TTC549 (cell line): ENCODE results near the gene SNU13.
"Not testable (repeated sequence)": the region's sequence is repeated elsewhere in the genome, so short reads cannot be mapped to it uniquely, and the experiment has no call there.

Experiments
- FAIRE-seq: peaks from 2 replicates; lab custom pipeline; 2012; peaks lifted over from hg19 to GRCh38; lab: Jason Lieb, UNC

SNU13 gene

GRCh38 chr22:41681616-41682015, 7.1 kb downstream of the SNU13 start:
- FAIRE-seq, result no peak

DNA sequence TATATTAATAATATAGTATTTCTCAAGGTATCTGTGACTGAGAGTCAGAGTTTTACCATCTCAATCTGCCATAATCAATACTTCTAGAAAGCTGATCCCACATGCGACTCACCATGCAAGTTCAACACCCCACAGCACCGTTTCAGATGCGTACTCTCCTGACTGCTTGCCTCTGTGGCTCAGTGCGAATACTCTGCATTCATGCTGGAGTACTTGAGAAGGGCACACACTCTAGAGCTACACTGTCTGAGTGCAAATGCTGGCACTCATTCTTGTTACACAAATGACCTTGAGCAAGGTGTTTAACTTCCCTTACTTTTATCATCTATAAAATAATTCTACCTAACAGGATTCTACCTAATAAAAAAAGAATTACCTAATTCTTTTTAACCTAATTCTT, 12.5 kb downstream of the SNU13 start:
- no peak for FAIRE-seq

DNA sequence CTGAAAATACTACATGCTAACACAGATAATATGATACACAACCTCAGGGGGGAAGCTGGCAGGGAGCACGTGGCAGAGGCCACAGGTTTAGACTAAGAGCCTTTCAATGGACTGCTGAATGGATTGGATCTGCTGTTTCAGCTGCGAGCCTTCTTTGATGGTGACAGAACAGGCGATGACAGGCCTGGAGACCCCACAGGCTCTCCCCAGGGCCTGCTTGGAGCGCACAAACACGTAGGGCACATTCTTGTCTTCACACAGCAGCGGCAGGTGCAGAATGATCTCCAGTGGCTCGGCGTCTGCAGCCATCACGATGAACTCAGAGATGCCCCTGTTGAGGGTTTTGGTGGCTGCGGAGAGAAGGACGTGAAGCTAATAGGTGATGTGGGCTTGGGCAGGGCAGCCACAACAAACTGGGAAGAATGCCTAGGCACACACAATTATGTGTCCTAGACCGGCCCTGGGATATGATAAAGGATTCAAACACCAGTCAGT, 13.8 kb downstream of the SNU13 start:
- no peak for FAIRE-seq

DNA sequence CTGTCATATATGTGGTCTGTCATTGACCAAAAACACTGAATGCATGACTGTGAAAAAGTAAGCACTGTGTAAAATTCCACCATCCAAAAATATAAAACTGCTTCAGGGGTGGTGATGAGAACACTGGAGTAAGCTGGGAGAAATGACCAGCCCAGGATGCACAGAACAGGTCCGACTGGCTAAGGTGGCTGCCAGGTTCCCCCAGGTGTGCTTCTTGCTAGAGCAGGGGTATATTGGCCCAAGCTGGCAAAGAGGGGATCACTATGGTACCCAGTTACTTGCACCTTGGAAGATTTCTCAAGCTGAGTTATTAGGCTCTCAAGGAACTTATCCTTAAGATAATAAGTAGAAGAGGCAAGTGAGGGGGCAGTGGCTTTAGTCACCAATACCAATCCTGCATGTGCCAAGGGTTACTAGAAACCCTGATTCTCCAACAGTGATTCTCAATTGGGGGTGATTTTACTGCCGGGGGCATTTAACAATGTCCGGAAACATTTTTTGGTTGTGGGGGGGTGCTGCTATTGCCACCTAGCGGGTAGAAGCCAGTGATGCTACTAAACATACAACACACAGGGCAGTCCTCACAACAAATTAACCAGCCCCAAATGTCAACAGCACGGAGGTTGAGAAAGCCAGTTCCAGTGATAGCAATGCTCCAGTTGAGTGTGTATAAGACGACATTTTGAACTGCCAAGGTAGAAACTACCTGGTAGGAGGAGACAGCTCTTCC, 15.7 kb downstream of the SNU13 start:
- no peak for FAIRE-seq

GRCh38 chr22:41672096-41672495, 16.6 kb downstream of the SNU13 start:
- not testable (repeated sequence) for FAIRE-seq

DNA sequence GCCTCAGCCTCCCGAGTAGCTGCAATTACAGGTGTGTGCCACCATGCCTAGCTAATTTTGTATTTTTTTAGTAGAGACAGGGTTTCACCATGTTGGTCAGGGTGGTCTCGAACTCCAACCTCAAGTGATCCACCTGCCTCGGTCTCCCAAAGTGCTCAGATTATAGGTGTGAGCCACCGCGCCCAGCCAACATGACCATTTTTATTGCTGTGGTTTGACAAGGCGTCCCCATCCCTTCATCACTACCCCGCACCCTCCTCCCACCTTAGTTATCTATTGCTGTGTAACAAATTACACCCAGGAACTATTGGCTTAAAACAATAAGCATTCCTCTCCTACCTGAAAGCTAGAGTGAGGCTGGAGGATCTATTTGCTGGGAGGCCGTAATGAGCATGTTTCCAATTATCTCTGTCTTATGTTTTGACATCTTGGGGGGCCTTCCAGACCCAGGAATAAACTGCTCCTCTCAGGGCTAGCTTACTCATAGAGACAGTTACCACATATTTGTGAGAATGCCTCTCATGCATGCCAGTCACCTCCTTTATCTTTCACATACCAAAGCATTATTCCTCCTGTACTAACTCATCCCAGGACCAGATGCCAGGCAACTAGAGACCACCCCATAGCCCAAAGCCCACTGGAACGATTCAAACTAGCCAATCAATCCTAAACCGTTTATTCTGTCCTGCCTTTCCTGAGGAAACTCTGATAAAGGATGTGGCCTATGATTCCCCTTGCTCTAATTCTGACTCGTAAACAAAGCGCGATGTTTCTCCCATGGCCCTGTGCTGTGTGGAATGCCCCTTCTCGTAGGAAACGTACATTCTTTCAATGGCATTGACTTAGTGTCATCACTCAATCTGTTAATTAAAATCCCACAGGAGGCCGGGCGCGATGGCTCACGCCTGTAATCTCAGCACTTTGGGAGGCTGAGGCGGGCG, 19.4 kb downstream of the SNU13 start:
- FAIRE-seq, result no peak

- FAIRE-seq, result no peak
Measured at GRCh38 chr22:41664951-41665350, 23.7 kb downstream of the SNU13 start.

GRCh38 chr22:41664490-41664889, 24.2 kb downstream of the SNU13 start:
- no peak for FAIRE-seq

- not testable (repeated sequence) for FAIRE-seq
Measured at GRCh38 chr22:41663594-41663993, 25.1 kb downstream of the SNU13 start.

GRCh38 chr22:41661713-41662112, 27.0 kb downstream of the SNU13 start:
- FAIRE-seq, result no peak

DNA sequence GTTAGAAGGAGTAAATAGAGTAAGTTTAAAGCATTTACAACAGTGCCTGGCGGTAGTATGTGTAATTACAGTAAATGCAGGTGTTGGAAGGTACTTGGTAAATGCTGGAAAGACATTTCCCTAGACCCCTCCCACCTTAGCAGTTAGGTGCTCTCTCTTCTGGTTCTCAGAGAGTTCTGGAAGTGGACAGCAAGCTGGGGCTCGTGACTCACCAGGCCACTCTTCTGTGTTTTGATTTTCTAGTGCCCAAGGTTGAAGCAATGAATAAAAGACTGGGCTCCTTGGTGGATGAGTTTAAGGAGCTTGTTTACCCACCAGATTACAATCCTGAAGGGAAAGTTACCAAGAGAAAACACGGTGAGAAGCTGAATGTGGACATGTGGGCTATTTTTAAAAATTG, 27.6 kb downstream of the SNU13 start:
- no peak for FAIRE-seq

GRCh38 chr22:41660416-41660815, 28.3 kb downstream of the SNU13 start:
- FAIRE-seq, result no peak

- FAIRE-seq, result no peak
Measured at GRCh38 chr22:41659941-41660340, 28.7 kb downstream of the SNU13 start.

- no peak for FAIRE-seq
Measured at GRCh38 chr22:41658869-41659268, 29.8 kb downstream of the SNU13 start.

DNA sequence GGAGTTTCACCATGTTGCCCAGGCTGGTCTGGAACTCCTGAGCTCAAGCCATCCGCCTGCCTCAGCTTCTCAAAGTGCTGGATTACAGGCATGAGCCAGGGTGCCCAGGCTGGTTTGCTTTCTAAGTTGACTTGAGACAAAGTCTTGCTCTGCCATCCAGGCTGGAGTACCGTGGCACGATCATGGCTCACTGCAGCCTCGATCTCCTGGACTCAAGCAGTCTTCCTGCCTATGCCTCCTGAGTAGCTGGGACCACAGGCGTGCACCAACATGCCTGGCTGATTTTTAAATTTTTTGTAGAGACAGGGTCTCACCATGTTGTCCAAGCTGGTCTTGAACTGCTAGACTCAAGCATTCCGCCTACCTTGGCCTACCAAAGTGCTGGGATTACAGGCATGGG, 31.0 kb downstream of the SNU13 start:
- FAIRE-seq, result no peak

GRCh38 chr22:41656556-41656955, 32.1 kb downstream of the SNU13 start:
- FAIRE-seq, result no peak

GRCh38 chr22:41654322-41654721, 34.3 kb downstream of the SNU13 start:
- FAIRE-seq, result no peak

- FAIRE-seq, result no peak
Measured at GRCh38 chr22:41650821-41651220, 37.8 kb downstream of the SNU13 start.

DNA sequence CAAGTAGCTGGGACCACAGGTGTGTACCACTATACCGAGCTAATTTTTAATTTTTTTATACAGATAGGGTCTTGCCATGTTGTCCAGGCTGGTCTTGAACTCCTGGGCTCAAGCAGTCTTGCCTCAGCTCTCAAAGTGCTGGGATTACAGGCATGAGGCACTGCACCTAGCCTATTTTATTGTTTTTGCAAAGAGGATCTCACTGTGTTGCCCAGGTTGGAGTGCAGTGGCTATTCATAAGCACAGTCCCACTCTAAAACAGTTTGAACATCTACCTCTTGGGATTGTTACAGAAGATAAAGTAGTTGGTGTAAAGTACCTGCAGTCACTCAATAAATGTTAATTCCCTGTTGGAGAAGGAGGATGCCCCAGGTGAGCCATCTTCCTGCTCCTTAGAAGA, 38.4 kb downstream of the SNU13 start:
- FAIRE-seq, result no peak

DNA sequence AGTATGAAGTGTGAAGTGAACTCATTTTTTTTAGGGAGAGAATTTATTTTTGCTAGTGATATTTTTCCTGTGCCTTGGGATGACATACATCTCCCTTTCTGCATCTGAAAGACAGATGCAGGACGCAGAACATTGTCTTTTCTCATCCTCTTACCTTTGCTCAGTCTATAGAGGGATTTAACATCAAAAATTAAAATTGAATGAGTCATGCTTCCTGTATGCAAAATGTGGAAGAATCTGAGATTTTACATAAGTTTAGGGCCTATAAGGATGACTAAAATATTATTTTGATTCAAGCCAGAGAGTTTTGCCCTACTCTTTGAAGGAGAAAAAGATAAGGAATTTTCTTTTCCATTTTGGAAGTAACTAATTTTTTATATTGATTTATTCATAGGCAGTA, 40.2 kb downstream of the SNU13 start:
- no peak for FAIRE-seq

DNA sequence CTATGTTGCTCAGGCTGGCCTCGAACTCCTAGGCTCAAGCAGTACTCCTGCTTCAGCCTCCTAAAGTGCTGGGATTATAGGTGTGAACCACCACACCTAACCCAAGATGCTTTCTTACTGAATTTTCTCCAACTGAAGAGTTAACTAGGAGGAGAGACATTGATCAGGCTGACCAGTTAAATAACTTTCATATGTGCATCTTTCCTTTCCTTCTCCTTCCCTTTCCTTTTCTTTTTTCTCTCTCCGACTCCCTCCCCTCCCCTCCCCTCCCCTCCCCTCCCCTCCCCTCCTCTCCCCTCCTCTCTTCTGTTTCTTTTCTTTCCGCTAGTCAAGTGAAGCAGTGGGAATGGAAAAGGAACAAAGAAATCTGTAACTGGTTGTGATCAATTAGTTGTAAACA, 40.9 kb downstream of the SNU13 start:
- no peak for FAIRE-seq

DNA sequence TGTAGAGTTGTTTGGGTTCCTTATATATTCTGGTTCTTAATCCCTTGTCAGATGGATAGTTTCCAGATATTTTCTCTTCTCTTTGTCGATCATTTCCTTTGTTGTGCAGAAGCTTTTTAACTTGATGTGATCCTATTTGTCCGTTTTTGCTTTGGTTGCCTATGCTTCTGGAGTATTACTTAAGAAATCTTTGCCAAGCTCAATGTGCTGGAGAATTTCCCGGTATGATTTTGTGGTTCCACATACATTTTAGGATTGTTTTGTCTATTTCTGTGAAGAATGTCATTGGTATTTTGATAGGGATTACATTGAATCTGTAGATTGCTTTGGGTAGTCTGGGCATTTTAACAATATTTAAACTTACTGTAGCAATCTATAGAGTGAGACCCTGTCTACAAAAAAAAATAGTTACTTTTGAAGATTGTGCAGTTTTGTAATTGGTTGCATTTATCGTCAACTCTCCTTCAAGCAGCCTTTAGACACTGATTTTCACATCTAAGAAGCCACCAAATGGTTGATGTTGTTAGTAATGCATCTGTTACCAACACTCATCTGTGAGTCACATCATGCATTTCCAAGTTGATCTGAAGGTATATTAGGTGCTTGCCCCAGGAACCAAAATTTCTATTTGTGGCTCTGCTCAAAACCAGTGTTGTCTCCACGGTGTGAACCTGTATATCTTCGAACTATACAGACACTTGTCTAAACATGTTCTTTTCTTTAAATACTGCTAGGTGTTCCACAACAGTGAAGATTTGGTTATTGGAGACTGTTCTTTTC, 46.1 kb downstream of the SNU13 start:
- no peak for FAIRE-seq

- no peak for FAIRE-seq
Measured at GRCh38 chr22:41641854-41642253, 46.8 kb downstream of the SNU13 start.
